Stimulated activated CD4-positive, alpha-beta T cell treated with anti-CD3 and anti-CD28 coated beads, TNF-alpha, amount 100 ng/mL, for 4 hours (primary cell): ENCODE results near the gene UTF1.
A peak's percentile ranks its signal among the peaks of the same experiment; 100 is the strongest.

Experiments used
- DNase-seq, 3 experiments: peaks; one replicate each; pipeline ENCODE4 v3.0.0-alpha.2; 2020; ENCODE audit warnings: low read depth in 3 of 3

Gene UTF1

DNA sequence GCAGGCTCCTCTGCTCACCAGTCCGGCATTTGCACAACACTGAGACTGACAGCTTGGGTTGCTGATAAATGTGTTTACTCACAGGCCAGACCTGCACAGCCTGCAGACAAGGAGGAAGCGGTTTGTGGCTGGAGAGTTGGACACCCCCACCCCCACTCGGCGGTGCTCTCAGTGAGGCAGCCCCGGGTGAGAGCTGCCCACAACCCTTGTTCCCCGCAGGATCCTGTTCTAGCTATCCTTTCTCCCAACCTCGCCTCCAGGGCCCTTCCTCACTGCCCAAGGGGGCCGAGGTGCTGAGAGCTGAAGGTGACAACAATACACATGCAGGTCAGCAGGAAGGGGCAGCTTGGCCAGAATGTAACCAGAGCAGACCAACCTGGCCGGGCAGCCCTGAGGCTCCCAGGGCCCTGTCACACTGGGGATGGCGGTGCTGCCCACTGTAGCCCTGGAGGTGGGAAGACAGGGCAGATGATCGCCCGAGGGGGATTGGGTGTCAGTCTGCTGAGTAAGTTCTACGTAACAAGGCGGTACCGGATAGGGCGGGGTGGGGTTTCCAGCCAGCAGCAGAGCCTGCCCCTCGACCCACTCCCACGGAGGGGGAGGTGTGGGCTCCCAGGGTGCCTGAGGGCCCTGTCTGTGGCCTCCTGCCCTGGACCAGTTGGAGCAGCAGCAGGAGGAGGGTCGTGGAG is 48.7 kb downstream of the UTF1 start:
- peak in 1 of 3 experiments; percentile 36 for DNase-seq

DNA sequence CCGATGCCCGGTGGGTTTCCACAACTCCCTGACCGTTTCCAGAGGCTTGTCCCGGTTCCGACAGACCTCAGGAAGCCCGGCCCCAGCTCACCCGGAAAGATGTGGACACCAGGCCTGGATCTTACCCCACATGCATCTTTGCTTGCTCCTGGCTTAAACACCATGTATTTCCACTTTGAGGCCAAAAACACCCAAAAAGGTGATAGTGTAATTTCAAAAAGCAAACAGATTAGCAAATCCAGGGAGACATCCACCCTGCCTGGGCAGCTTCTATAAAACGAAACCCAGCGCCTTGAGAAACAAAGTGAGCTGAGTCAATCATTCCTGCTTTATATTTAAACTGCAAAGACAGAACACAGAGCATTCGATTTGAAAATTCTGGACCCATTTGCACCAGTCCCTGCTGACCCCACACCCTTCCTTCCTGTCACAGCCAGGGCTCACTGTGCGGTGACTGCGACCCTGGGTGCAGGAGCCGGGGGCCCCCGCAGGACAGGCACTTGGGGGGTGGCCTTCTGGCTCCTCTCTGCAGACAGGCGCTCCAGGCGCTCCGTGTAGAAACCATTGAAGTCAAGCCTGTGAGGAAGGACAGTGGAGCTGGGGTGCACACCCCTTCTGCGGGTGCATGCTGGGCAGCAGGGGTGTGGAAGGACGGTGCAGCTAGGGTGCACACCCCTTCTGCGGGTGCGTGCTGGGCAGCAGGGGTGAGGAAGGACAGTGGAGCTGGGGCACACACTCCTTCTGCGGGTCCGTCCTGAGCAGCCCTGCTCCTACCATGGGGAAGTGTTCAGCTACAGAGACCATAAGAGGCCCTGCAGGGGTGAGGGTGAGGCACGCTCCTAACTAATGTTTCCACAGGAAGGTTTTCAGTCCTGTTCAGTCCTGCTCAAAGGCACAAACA is 49.6 kb downstream of the UTF1 start:
- no peak for DNase-seq

DNA sequence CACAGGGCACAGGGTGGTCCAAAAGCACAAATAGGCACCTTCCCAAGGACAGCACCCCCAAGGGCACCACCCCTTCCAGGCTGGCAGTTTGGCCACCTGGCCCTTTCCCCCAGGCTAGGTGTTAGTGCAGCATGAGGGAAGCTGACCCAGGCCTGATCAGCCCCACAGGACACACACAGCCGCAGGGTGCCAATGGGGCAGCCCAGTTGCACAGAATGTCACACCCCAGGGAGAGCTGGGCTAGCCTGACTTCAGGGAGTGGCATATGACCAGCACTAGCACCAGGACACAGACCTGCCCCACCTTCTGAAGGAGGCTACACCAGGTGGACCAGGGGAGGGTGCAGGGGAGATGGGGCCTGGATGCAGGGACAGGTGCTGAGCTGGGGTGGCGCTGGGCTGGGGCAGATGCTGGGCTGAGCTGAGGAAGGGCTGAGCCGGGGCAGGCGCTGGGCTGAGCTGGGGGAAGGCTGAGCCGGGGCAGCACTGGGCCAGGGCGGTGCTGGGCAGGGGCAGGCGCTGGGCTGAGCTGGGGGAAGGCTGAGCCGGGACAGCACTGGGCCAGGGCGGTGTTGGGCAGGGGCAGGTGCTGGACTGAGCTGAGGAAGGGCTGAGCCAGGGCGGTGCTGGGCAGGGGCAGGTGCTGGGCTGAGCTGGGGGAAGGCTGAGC is 50.5 kb downstream of the UTF1 start:
- no peak for DNase-seq

DNA sequence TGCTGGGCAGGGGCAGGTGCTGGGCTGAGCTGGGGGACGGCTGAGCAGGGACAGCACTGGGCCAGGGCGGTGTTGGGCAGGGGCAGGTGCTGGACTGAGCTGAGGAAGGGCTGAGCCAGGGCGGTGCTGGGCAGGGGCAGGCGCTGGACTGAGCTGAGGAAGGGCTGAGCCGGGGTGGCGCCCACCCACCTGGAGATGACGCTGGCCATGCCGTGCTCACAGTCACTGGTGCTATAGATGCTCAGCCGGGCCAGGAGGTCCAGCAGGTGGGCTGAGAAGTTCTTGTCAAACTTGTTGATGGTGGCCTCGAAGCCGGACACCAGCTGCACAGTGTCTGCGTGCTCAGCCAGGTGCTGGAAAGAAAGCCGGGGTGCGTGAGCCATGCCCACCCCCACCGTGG is 51.1 kb downstream of the UTF1 start:
- no peak for DNase-seq
